Psoas muscle (tissue), 8 donors: ENCODE results near the gene KCNB1. TPM values are rescaled to one million over a fixed set of nuclear protein-coding genes. Genes with fewer than 3 reads are reported as not detected.

Source experiments
- ATAC-seq, 4 donors: fragments of 200-7000 bp; cut with Tn5 transposase; one replicate each; pipeline ENCODE4 v1.9.1; 2020; ENCODE audit warnings: moderate library complexity in 3 of 4, mild to moderate bottlenecking in 2 of 4
- DNase-seq, 2 donors: peaks; one replicate each; pipeline ENCODE4 v3.0.0-alpha.2; 2020
- H3K27ac ChIP-seq: fragments of 200-600 bp; one replicate; pipeline ENCODE4 v1.8.0; 2022
- H3K27me3 ChIP-seq, 3 donors: fragments of 200-600 bp in 1 of 3; one replicate each; pipeline versions ENCODE4 v1.6.1 to v1.8.0; 2013 to 2022; ENCODE audit warnings: low read length in 2 of 3, mild to moderate bottlenecking in 2 of 3, moderate library complexity in 1 of 3; ENCODE audit not compliant: insufficient read depth in 3 of 3
- H3K36me3 ChIP-seq, 2 donors: fragments of 200-600 bp in 1 of 2; one replicate each; pipeline versions ENCODE4 v1.6.1 to v1.8.0; 2013 to 2022; ENCODE audit warnings: low read depth in 1 of 2, mild to moderate bottlenecking in 1 of 2, moderate library complexity in 1 of 2; ENCODE audit not compliant: insufficient read depth in 1 of 2
- H3K4me1 ChIP-seq: fragments of 200-600 bp; one replicate; pipeline ENCODE4 v1.8.0; 2022
- H3K4me3 ChIP-seq: fragments of 200-600 bp; one replicate; pipeline ENCODE4 v1.8.0; 2022; ENCODE audit warnings: mild to moderate bottlenecking
- H3K9me3 ChIP-seq: fragments of 200-600 bp; one replicate; pipeline ENCODE4 v1.8.0; 2022
- CTCF ChIP-seq: fragments of 200-600 bp; IDR thresholded peaks from one replicate; pipeline ENCODE4 v1.8.0; 2022; ENCODE audit warnings: antibody characterized with exemption
- WGBS, 3 donors: extraction: QIAGEN DNeasy Blood & Tissue Kit; methylation state at CpG; one replicate each; pipeline versions ENCODE4 v1.1.6 to v1.1.7; 2013; 5-methylcytosine and 5-hydroxymethylcytosine counted together
- intact Hi-C, 2 donors: fragments of 100-400 bp; cut with DNase I; formaldehyde crosslinking; loops; one replicate each; pipeline versions ENCODE4 v1.11.0 to v1.14.2; 2022
- polyA plus RNA-seq, 3 donors: library from polyadenylated mRNA; stranded (reverse); fragments of 200-250 nt; gene quantifications; one replicate each; pipeline ENCODE4 v1.2.3, GENCODE V29; 2013
- total RNA-seq, 4 donors: library from RNA; stranded (reverse); fragmentation: NEBNext Ultra II Directional in 2 of 4; extraction: Animal tissue kit (Norgen Biotek cat#: 25700) in 2 of 4; gene quantifications; one replicate each; pipeline versions ENCODE4 v1.2.1 to v1.2.4, GENCODE V29; 2021 to 2023
- donor health status: healthy with polysubstance abuse.
- donor health status: DM: no; HTN: no; CAD: no; lungs with moderate emphysema.
- donor health status: Bipolar disorder and iron deficiency.
- donor health status: healthy.
- donor health status: DM: yes; HTN: yes; CAD: no.
- donor health status: DM: no; HTN: no; CAD: no.
- donor health status: DM: no; HTN: no; CAD: no.
- donor health status: DM: yes; HTN: yes; CAD: no.

Gene KCNB1
- total and polyA plus RNA-seq, 7 donors = 1.8 to 44.0 (median 5.3) TPM

- H3K36me3 ChIP-seq = no peaks in the 10 kb centered on the region
- TF ChIP-seq CTCF = no peak
- intact Hi-C loops = no loop called here
- H3K4me1 ChIP-seq = no peaks in the 10 kb centered on the region
- no peak overlapping the region for H3K4me3 ChIP-seq
- H3K27me3 ChIP-seq = peaks cover 0 to 3% (median 0%) of the 10 kb centered on the region in 3 donors
- ATAC-seq (no peak), DNase-seq (no peak)
- no peaks in the 10 kb centered on the region for H3K9me3 ChIP-seq
- WGBS, 3 donors = 77 to 87% (median 80%) methylated on average over 5 of the region's 5 CpGs
- H3K27ac ChIP-seq = no peak overlapping the region
Observed at GRCh38 chr20:49518576-49518975, 36.1 kb upstream of the KCNB1 start.

- Histone ChIP-seq H3K36me3 (no peaks in the 10 kb centered on the region), H3K27me3 (peaks cover 0 to 3% (median 0%) of the 10 kb centered on the region in 3 donors)
- no peak for ATAC-seq
Observed at GRCh38 chr20:49517805-49518100, 35.3 kb upstream of the KCNB1 start.

GRCh38 chr20:49516916-49517804, 34.7 kb upstream of the KCNB1 start:
- TF ChIP-seq CTCF = no peak
- H3K27me3 ChIP-seq = peaks cover 0 to 4% (median 0%) of the 10 kb centered on the region in 3 donors
- intact Hi-C loops = no loop called here
- no peaks in the 10 kb centered on the region for H3K4me1 ChIP-seq
- 58 to 76% (median 64%) methylated on average over 17 of the region's 17 CpGs for WGBS, 3 donors
- no peak overlapping the region for H3K4me3 ChIP-seq
- no peaks in the 10 kb centered on the region for H3K36me3 ChIP-seq
- no peak overlapping the region for H3K27ac ChIP-seq
- ATAC-seq (peak in 3 of 4 donors; percentile 25 to 67 (median 48)), DNase-seq (no peak)
- no peaks in the 10 kb centered on the region for H3K9me3 ChIP-seq

More at GRCh38 chr20:49517805-49518100, 35.3 kb upstream of the KCNB1 start:
- no peak for DNase-seq
- no peak overlapping the region for H3K27ac ChIP-seq
- WGBS, 3 donors = 88 to 95% (median 92%) methylated on average over 4 of the region's 4 CpGs
- intact Hi-C loops = no loop called here
- no peak for TF ChIP-seq CTCF
- no peak overlapping the region for H3K4me3 ChIP-seq
- H3K4me1 ChIP-seq = no peaks in the 10 kb centered on the region
- H3K9me3 ChIP-seq = no peaks in the 10 kb centered on the region

GRCh38 chr20:49515586-49515985, 33.1 kb upstream of the KCNB1 start:
- Histone ChIP-seq H3K4me3 (no peak overlapping the region), H3K27me3 (peaks cover 0 to 9% (median 0%) of the 10 kb centered on the region in 3 donors), H3K4me1 (peaks cover 5% of the 10 kb centered on the region), H3K36me3 (no peaks in the 10 kb centered on the region), H3K9me3 (no peaks in the 10 kb centered on the region), H3K27ac (no peak overlapping the region)
- DNase-seq (no peak), ATAC-seq (no peak)
- TF ChIP-seq CTCF = no peak
- 55 to 69% (median 56%) methylated on average over 3 of the region's 3 CpGs for WGBS, 3 donors
- intact Hi-C loops = no loop called here
